Central memory CD8-positive, alpha-beta T cell (primary cell): ENCODE data around the gene ECE1.
A peak's percentile ranks its signal among the peaks of the same experiment; 100 is the strongest.

ENCODE experiments used
- ATAC-seq: fragments of 150-1000 bp; cut with Tn5 transposase; replicated peaks from 2 replicates; pipeline ENCODE4 v1.10.0; 2022; ENCODE audit warnings: mild to moderate bottlenecking, moderate FRiP score, moderate number of reproducible peaks; ENCODE audit not compliant: poor library complexity, severe bottlenecking; ENCODE audit errors: extremely low read depth
- DNase-seq, 2 donors: peaks; one replicate each; pipeline ENCODE4 v3.0.0; 2021; ENCODE audit warnings: low spot score in 2 of 2
- H3K27ac Mint-ChIP-seq: one replicate; pipeline ENCODE4 v1.8.0; 2022; ENCODE audit warnings: low read depth, mild to moderate bottlenecking, moderate library complexity, mixed read lengths
- H3K27me3 Mint-ChIP-seq: one replicate; pipeline ENCODE4 v1.8.0; 2022; ENCODE audit warnings: mixed read lengths
- H3K36me3 Mint-ChIP-seq: one replicate; pipeline ENCODE4 v1.8.0; 2022; ENCODE audit warnings: mild to moderate bottlenecking, moderate library complexity, mixed read lengths; ENCODE audit not compliant: insufficient read depth
- H3K4me1 Mint-ChIP-seq: one replicate; pipeline ENCODE4 v1.8.0; 2022; ENCODE audit warnings: mixed read lengths
- H3K4me3 Mint-ChIP-seq: one replicate; pipeline ENCODE4 v1.8.0; 2022; ENCODE audit warnings: mild to moderate bottlenecking, moderate library complexity, mixed read lengths
- H3K9me3 Mint-ChIP-seq: one replicate; pipeline ENCODE4 v1.8.0; 2022; ENCODE audit warnings: mixed read lengths

The ECE1 gene

DNA sequence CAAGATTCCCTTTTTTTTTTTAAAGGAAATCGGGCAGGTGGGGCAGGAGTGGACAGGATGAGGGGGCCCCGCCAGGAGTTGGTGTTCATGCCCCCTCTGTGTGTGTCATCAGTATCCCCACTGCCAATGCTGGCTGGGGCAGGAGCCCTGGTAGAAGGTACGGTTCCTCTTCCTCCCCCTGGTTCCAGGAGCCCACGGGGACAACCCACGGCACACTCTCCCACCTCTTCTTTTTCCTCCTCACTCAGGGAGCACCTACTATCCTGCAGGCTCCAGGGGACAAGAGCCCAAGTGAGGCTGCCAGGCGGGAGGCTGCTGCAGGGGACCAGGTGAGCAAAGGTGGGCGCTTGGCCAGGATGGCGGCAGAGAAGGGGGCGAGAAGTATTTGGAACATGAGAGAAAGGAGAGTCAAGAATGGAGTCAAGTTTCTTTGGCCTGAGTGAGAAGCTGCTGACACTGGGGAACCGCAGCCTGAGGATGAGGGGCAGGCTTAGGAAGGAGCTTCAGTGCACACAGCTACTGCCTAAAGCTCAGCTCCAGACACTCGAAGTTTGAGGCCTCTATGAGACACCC, 26.5 kb downstream of the ECE1 start:
- no peaks in the 10 kb centered on the region for H3K27me3 Mint-ChIP-seq
- no peak for ATAC-seq
- no peak overlapping the region for H3K27ac Mint-ChIP-seq
- no peak for DNase-seq
- no peak overlapping the region for H3K4me3 Mint-ChIP-seq
- H3K9me3 Mint-ChIP-seq = no peaks in the 10 kb centered on the region
- H3K4me1 Mint-ChIP-seq = peaks cover 28% of the 10 kb centered on the region
- peaks cover 9% of the 10 kb centered on the region for H3K36me3 Mint-ChIP-seq

DNA sequence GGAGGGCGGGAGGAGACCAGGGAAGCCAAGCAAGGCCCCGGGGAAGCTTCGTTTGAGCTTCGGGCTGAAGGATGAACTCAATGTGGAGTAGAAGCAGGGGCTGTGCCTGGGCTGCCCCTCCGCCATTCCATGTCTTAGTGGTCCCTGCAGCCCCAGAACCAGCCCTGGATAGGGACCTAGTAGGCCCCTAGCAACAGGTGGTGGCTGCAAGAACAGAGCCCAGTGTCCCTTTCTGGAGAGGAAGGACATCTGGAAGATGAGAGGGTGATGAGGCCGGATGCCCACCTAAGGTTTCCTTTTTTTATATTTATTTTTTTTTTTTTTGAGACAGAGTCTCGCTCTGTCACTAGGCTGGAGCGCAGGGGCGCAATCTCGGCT, 27.2 kb downstream of the ECE1 start:
- Mint-ChIP-seq H3K27me3 (no peaks in the 10 kb centered on the region), H3K9me3 (no peaks in the 10 kb centered on the region), H3K4me3 (no peak overlapping the region), H3K27ac (no peak overlapping the region), H3K36me3 (peaks cover 12% of the 10 kb centered on the region), H3K4me1 (peaks cover 35% of the 10 kb centered on the region)
- DNase-seq = no peak
- ATAC-seq = no peak

DNA sequence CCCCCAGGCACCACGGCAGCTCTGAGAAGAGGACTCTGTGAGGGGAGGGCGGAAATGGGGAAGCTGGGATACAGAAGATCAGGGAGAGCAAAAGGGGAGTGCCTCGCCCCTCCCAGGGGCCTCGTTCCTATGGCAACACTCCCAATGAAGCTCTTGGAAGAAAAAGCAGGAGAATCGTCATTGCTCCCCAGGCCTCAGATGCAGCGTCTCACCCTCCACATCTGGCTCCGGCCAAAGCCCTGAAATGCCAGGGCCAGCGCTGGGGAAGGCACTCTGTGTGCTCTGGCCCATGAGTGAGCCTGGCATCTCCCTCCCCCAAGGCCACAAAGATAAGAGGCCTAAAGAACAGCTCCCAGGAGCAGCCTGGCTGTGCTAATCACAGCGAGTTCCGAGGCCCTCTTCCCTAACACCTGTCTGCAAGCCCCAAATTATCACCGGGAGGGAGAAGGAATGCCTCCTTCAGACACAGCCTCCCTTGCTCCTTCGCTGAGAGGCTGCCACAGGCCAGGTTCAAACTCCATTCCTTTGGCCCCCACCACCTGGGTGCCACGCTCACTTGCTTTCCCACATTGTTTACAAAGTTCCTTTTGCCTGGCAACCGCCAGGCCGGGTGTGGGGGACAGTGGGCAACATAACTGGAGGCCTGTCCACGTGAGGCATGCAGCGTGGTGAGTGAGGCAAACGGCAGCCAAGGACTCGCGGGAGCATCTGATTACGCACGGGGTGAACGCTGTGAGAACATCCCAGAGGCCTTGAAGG, 27.8 kb downstream of the ECE1 start:
- Mint-ChIP-seq H3K36me3 (peaks cover 13% of the 10 kb centered on the region), H3K4me3 (no peak overlapping the region), H3K27me3 (no peaks in the 10 kb centered on the region), H3K4me1 (peaks cover 40% of the 10 kb centered on the region), H3K27ac (peak overlapping the region; percentile 1), H3K9me3 (no peaks in the 10 kb centered on the region)
- no peak for ATAC-seq
- DNase-seq = no peak

GRCh38 chr1:21261551-21262292, 28.5 kb downstream of the ECE1 start:
- ATAC-seq = no peak
- peak overlapping the region; percentile 1 for H3K27ac Mint-ChIP-seq
- H3K9me3 Mint-ChIP-seq = no peaks in the 10 kb centered on the region
- peaks cover 35% of the 10 kb centered on the region for H3K4me1 Mint-ChIP-seq
- H3K27me3 Mint-ChIP-seq = no peaks in the 10 kb centered on the region
- DNase-seq = no peak
- no peak overlapping the region for H3K4me3 Mint-ChIP-seq
- H3K36me3 Mint-ChIP-seq = peaks cover 16% of the 10 kb centered on the region

GRCh38 chr1:21260405-21261125, 29.7 kb downstream of the ECE1 start:
- Mint-ChIP-seq H3K9me3 (no peaks in the 10 kb centered on the region), H3K4me3 (no peak overlapping the region), H3K27ac (no peak overlapping the region), H3K36me3 (peaks cover 18% of the 10 kb centered on the region), H3K27me3 (no peaks in the 10 kb centered on the region), H3K4me1 (peaks cover 36% of the 10 kb centered on the region)
- DNase-seq (no peak), ATAC-seq (no peak)

GRCh38 chr1:21259316-21260076, 30.8 kb downstream of the ECE1 start:
- H3K9me3 Mint-ChIP-seq = no peaks in the 10 kb centered on the region
- H3K4me1 Mint-ChIP-seq = peaks cover 37% of the 10 kb centered on the region
- no peak overlapping the region for H3K4me3 Mint-ChIP-seq
- no peak for ATAC-seq
- peaks cover 18% of the 10 kb centered on the region for H3K36me3 Mint-ChIP-seq
- H3K27ac Mint-ChIP-seq = peak overlapping the region; percentile 19
- DNase-seq = no peak
- no peaks in the 10 kb centered on the region for H3K27me3 Mint-ChIP-seq

DNA sequence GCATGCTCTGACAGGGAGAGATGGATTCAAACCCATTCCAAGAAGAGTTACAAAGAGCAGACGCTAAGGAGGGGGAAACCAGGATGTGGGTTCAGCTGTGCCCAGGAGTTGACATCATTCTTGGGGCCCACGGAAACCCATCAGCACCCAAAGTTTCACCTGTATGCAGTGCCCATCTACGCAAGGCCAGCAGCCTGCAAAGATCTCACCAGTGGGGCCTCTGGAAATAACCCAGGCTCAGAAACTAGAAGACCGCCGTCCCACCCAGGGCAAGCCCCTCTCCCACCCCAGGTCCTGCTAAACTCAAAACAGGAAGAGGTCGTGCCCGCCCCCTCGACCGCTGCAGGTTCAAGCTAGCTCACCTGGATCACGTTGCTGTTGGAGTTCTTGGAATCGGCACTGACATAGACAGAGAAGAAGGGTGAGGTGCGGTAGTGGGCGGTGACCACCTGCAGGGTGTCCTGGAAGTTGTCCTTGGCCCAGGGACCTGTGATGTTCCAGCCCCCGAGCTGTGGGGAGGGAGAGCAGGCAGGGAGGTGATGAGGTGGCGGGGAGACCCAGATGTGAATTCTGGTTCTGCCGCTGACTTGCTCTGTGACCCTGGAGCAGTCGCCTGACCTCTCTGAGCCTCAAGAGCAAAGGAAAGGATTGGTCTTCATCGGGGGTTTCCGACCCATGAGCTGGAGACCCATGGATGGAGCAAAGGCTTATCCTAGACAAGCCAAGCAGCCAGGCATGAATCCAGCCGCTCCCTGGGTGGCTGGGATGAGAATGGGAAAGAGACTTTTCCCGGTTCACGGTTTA, 31.7 kb downstream of the ECE1 start:
- Mint-ChIP-seq H3K36me3 (peaks cover 18% of the 10 kb centered on the region), H3K27ac (peak overlapping the region; percentile 85), H3K27me3 (no peaks in the 10 kb centered on the region), H3K9me3 (no peaks in the 10 kb centered on the region), H3K4me3 (peak overlapping the region; percentile 27), H3K4me1 (peaks cover 37% of the 10 kb centered on the region)
- DNase-seq (no peak), ATAC-seq (peak; percentile 73)

GRCh38 chr1:21257431-21258135, 32.7 kb downstream of the ECE1 start:
- Mint-ChIP-seq H3K4me3 (peak overlapping the region; percentile 27), H3K9me3 (no peaks in the 10 kb centered on the region), H3K36me3 (peaks cover 18% of the 10 kb centered on the region), H3K4me1 (peaks cover 37% of the 10 kb centered on the region), H3K27ac (peak overlapping the region; percentile 85), H3K27me3 (no peaks in the 10 kb centered on the region)
- DNase-seq (no peak), ATAC-seq (no peak)

DNA sequence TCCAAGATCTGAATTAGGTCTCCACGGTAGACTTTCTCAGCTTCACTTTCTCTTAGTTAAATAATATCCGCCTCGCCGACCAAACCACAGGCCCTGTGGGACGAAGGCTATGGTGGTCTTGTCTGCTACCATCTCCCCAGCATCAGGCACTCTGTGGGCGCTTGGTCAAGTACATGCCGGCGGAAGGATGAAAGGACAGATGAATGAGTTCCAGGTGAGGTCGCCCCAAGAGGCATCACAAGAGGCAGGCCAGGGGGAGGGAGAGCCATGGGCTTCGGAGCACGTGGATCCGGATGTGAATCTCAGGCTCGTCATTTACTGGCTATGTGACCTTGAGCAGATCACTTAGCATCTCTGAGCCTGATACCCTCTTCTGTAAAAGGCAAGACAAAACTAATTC, 33.5 kb downstream of the ECE1 start:
- H3K36me3 Mint-ChIP-seq = peaks cover 22% of the 10 kb centered on the region
- no peak for DNase-seq
- H3K4me1 Mint-ChIP-seq = peaks cover 32% of the 10 kb centered on the region
- no peaks in the 10 kb centered on the region for H3K27me3 Mint-ChIP-seq
- H3K4me3 Mint-ChIP-seq = no peak overlapping the region
- H3K9me3 Mint-ChIP-seq = no peaks in the 10 kb centered on the region
- peak overlapping the region; percentile 85 for H3K27ac Mint-ChIP-seq
- no peak for ATAC-seq

- ATAC-seq (no peak), DNase-seq (no peak)
- no peaks in the 10 kb centered on the region for H3K9me3 Mint-ChIP-seq
- peaks cover 22% of the 10 kb centered on the region for H3K36me3 Mint-ChIP-seq
- H3K4me3 Mint-ChIP-seq = no peak overlapping the region
- peaks cover 31% of the 10 kb centered on the region for H3K4me1 Mint-ChIP-seq
- no peak overlapping the region for H3K27ac Mint-ChIP-seq
- no peaks in the 10 kb centered on the region for H3K27me3 Mint-ChIP-seq
These were observed 34.3 kb downstream of the ECE1 start for GRCh38 chr1:21255943-21256320.

DNA sequence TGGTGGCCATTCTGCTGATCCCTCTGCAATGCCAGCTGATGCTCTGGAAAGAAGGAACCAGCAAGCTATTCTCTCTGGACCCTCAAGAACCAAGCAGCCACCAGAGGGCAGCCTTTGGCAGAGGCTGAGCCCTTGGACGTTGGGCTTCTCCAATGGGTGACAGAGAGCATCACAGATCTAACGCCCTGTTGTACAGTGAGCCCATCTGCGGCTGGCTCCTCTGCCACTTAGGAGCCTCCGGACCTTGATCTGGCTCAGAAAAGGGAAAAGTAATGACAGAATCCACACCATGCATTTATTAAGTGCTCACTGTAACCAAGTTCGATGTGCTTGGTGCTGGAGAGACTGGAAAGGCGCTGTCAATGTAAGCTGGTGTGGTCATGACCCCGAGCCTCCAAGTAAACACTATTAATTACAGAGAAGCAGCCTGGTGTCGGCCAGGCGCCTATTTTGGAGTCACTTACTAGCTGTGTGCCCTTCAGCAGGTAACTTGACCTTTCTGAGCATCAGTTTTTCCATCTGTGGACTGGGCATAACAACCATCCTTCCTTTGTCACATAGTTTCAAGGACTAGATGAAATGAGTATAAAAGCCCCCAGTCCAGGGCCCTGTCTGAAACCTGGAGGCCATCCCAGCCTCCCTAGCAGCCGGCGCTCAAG, 34.9 kb downstream of the ECE1 start:
- no peaks in the 10 kb centered on the region for H3K9me3 Mint-ChIP-seq
- peaks cover 31% of the 10 kb centered on the region for H3K4me1 Mint-ChIP-seq

More for the DNA sequence above, 34.9 kb downstream of the ECE1 start:
- Mint-ChIP-seq H3K27me3 (no peaks in the 10 kb centered on the region), H3K27ac (peak overlapping the region; percentile 39), H3K36me3 (peaks cover 25% of the 10 kb centered on the region), H3K4me3 (no peak overlapping the region)
- peak; percentile 65 for ATAC-seq
- peak; percentile 74 to 76 for DNase-seq
